HTR-8/SVneo (cell line): ENCODE measurements around the gene VASP.
A peak's percentile ranks its signal among the peaks of the same experiment; 100 is the strongest.

Experiments used
- DNase-seq: peaks from one replicate; pipeline ENCODE4 v3.0.0; 2011; ENCODE audit warnings: low spot score, mixed read lengths; ENCODE audit not compliant: insufficient read length
- FAIRE-seq: peaks from 2 replicates; lab custom pipeline; 2011; peaks lifted over from hg19 to GRCh38; lab: Jason Lieb, UNC

Gene VASP

DNA sequence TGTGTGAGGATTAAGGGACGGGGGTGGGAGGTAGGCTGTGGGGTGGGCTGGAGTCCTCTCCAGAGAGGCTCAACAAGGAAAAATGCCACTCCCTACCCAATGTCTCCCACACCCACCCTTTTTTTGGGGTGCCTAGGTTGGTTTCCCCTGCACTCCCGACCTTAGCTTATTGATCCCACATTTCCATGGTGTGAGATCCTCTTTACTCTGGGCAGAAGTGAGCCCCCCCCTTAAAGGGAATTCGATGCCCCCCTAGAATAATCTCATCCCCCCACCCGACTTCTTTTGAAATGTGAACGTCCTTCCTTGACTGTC lies 34.0 kb upstream of the VASP start:
- DNase-seq (no peak), FAIRE-seq (no peak)

DNA sequence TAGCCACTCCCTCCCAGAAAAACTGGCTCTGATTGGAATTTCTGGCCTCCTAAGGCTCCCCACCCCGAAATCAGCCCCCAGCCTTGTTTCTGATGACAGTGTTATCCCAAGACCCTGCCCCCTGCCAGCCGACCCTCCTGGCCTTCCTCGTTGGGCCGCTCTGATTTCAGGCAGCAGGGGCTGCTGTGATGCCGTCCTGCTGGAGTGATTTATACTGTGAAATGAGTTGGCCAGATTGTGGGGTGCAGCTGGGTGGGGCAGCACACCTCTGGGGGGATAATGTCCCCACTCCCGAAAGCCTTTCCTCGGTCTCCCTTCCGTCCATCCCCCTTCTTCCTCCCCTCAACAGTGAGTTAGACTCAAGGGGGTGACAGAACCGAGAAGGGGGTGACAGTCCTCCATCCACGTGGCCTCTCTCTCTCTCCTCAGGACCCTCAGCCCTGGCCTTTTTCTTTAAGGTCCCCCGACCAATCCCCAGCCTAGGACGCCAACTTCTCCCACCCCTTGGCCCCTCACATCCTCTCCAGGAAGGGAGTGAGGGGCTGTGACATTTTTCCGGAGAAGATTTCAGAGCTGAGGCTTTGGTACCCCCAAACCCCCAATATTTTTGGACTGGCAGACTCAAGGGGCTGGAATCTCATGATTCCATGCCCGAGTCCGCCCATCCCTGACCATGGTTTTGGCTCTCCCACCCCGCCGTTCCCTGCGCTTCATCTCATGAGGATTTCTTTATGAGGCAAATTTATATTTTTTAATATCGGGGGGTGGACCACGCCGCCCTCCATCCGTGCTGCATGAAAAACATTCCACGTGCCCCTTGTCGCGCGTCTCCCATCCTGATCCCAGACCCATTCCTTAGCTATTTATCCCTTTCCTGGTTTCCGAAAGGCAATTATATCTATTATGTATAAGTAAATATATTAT lies 33.3 kb upstream of the VASP start:
- DNase-seq (no peak), FAIRE-seq (no peak)

DNA sequence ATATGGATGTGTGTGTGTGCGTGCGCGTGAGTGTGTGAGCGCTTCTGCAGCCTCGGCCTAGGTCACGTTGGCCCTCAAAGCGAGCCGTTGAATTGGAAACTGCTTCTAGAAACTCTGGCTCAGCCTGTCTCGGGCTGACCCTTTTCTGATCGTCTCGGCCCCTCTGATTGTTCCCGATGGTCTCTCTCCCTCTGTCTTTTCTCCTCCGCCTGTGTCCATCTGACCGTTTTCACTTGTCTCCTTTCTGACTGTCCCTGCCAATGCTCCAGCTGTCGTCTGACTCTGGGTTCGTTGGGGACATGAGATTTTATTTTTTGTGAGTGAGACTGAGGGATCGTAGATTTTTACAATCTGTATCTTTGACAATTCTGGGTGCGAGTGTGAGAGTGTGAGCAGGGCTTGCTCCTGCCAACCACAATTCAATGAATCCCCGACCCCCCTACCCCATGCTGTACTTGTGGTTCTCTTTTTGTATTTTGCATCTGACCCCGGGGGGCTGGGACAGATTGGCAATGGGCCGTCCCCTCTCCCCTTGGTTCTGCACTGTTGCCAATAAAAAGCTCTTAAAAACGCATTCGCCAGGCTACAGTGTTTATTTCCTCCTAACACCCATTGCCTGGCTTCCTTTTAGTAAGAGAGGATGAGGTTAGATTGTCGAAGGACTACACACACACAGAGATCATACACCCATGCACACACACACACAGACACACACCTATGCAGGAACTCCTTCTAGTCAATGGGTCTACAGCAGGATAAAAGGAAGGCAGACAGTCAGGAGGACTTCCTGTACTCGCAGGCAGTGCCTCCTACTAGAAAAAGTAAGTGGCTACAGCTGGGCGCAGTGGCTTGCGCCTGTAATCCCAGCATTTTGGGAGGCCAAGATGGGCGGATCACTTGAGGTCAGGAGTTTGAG lies 32.4 kb upstream of the VASP start:
- DNase-seq (no peak), FAIRE-seq (no peak)

DNA sequence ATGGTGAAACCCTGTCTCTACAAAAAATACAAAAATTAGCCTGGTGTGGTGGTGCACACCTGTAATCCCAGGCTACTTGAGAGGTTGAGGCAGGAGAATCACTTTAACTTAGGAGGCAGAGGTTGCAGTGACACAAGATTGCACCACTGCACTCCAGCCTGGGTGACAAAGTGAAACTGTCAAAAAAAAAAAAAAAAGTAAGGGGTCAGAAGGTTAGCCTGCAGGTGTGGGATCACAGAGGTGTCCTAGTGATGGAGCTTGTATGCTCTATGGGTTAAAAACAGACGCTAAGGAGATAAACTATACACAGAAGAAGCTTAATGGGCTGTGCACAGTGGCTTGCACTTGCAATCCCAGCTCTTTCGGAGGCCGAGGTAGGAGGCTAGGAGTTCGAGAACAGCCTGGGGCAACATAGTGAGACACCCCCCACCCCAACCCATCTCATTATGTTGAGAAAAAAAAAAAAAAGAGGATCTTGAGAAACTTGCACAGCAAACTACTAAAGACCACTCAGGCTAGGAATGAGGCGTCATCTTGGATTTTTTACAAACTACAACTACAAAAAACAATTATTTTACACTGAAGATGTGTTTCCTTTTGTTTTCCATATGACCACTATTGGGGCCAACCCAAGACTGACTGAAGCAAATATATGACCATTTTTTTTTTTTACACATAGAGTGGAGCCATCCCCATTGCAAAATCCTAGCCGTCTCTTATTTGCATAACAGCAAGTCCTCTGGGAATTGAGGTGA lies 31.6 kb upstream of the VASP start:
- FAIRE-seq (no peak), DNase-seq (no peak)

DNA sequence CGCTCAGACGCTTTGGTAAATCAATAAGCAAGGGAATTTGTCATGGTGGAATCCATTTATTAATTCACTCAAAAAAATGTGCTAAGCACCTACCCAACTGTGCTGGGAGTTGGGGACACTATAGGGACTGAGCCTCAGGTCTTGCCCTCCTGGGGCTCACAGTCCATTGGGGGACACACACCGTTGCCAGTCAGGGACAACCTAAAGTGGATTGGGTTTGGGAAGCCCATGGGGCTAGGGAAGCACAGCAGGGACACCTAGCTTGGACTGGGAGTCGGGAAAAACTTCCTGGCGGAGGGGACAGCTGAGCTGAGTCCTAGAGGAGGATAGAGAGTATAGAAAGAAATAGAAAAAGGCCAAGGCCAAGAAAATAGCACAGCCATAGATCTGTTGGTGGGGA lies 31.0 kb upstream of the VASP start:
- no peak for FAIRE-seq
- no peak for DNase-seq

DNA sequence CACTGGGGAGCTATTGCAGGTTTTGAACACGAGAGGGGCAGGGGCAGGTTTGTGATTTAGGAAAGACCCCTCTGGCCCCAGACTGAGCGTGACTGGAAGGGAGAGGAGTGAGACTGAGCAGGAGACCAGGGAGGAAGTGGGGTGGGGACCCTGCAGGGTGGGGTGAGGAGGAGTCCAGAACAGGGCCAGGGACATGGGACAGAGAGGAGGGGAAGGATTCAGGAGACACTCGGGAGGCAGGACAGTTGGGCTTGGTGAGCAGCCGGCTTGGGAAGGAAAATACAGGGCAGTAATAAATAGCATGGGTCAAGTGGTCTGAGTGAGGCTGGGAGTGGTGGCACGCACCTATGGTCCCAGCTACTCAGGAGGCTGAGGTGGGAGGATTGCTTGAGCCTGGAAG lies 30.1 kb upstream of the VASP start:
- DNase-seq (no peak), FAIRE-seq (no peak)

DNA sequence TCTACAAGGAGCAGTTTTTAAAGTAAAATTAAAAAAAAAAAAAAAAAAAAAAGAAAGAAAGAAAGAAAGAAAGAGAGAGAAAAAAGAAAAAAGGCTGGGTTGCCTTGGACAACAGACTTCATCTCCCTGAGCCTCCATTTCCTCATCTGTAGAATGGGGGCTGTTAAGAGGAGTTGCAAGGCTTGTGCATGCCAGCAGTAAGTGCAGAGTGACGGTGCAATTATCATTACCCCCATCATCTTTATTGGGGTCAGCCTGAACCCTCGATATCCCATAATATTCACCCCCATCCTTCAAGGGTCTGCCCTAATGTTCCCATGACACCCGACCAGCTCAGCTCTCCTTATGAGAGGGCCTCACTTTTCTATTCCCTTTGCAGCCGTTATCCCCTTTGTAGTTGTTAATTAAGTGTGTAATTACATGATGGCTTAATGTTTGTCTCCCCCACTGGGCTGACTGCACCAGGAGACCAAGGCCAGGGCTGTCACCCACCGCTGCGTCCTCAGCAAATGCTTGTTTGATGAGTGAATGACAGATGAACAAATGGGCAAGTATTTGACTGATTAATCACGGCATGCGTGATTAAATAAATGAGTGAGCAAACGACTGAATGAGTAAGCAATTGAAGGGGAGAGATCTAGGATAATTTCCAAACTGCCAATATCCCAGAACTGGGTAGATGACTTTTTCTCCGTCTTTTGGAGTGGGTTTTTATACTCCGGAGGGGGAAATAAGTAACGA lies 29.4 kb upstream of the VASP start:
- no peak for DNase-seq
- peak; percentile 79 for FAIRE-seq

DNA sequence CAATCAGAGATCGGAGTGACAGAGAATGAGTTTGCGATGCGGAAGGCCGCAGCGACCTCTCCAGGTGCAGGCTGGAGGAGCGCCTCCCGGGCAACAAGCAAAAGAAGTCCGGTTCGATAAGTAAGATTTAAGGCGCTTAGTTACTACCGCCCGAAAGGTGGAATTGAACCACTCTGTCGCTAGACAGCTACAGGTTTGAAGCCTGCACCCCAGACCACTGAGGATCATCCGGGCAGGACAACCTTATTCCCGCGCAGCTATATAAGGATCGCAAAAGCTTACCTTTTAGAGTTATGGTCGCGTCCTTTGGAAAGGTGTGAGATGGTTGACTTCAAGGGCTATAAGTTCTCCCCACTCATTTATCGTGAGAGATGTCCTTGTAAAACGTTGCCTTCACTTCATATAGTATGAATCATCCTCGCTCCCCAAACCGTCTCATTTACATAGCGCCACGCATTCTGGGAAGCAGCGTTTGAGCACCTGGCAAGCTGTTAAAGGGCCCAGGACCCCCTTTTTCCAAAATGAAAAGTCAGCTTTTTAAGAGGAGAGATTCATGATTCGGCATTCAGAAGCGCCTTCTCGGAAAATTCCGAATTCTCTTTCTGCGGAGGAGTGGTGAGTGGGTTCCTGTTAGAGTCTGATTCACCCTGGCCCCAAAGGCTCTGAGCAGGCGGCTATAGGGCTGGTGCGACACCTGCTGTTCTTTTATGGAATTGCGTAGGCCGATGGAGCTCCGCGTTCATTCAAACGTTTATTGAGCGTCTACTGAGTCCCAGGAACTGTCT lies 28.6 kb upstream of the VASP start:
- DNase-seq (peak; percentile 71), FAIRE-seq (no peak)

DNA sequence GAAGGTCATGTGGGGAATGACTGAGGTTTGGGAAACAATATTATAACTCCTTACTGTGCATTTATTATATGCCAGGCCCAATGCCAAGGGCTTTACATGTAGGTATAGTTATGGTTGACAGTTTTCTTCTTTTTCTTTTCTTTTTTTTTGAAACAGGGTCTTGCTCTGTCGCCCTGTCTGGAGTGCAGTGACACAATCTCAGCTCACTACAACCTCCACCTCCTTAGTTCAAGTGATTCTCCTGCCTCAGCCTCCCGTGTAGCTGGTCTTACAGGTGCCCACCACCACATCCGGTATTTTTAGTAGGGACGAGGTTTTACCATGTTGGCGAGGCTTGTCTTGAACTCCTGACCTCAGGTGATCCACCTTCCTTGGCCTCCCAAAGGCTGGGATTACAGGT lies 24.2 kb upstream of the VASP start:
- no peak for DNase-seq
- no peak for FAIRE-seq

DNA sequence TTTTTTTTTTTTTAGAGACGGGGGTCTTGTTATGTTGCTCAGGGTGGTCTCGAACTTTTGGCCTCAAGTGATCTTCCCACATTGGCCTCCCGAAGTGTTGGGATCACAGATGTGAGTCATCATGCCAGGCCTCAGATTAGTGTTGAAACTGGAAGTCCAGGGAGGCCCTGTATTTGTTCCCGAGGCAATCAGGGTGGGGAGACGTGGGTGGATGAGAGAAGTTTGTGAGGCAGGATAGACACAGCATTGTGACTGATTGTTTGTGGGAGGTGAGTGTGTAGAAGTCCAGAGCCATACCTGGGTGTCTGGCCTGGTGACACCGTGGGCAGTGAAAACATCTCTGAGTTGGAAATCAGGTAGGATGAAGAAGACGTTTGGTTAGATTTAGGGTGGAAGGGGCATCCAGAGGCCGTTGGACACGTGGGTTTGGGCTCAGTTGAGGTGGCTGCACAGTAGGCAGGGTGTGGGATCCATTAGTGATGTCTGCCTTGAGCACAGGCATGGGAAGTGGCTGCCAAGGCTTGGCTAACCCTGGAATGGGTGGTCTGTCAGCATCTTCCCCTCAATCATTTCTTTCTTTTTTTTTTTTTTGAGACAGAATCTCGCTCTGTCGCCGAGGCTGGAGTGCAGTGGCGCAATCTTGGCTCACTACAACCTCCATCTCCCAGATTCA lies 22.9 kb upstream of the VASP start:
- DNase-seq (no peak), FAIRE-seq (no peak)

DNA sequence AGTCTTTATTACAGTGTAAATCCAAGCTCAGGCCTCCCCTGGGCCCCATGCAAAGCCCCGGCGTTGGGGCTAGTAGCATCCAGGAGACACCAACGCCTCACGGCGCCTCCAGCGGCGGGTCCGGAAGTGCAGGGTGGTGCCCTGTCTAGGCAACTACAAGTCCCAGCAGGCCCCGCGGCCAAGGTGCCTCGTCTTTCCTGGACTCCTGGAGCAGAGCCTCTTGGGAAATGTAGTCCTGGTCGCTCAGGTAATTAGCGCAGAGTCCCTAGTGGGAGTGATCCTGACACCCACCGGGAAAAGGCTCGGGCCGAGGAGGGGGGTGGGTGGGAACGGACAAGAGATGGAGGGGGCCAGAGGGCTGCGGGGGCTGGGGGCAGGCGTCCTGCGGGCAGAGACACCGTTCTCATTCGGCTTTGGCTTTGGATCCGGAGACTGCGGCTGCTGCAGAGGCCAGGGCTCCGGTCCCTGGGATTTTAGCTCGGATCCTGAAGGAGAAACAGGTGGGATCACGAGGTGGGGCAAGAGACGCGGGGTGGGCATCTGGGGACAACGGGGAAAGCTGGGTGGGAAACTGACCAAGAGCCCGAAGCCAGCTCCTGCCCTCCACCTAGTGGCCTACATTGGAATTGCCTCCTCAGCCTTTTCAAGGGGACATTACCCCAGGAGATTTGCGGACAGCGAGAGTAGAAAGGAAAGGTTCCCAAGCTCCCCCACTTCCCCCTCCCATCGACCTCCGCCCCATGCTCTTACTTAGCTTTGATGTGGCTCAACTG lies 21.8 kb upstream of the VASP start:
- DNase-seq (peak; percentile 87), FAIRE-seq (peak; percentile 78)

DNA sequence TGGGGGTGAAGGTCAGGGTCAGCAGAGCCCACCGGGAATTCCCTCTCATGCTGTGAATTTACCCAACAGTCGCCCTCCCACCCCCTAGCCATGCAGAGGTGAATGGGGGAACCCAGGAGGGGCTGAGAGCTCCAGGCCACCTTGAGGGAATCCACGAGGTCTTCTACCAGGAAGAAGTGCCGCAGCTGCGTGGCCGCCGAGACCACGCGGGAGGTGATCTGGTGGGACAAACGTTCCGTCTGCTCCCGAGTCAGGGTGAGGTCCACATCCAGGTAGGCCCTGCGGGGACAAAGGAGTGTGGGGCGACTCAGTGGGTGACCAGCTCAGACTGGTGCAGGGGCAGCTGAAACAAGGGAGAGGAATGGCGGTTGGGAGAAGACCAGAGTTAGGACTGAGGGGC lies 18.6 kb upstream of the VASP start:
- FAIRE-seq (no peak), DNase-seq (no peak)

DNA sequence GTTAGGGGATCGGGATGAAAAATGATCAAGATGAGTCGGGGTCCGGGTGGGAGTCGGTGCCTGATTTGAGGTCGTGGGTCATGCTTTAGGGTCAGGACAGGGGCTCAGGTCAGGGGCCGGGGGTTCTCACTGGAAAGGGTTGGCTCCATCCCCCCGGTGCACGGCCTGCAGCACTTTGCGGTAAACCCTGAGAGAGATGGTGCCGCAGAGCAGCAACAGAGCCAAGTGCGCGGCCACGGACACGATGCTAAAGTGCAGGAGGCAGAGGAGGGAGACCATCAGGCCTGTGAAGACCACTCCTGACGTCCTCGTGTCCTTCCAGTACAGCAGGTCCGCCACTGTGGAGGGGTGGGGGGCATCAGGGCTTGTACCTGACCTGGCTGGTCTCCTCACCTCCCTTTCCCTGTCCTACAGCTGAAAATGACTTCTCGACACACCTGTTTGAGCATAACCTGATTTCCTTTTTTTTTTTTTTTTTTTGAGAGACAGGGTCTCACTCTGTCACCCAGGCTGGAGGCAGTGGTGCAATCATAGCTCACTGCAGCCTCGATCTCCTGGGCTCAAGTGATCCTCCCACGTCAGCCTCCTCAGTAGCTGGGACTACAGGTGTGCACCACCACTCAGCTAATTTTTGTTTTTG lies 17.9 kb upstream of the VASP start:
- FAIRE-seq (no peak), DNase-seq (no peak)

DNA sequence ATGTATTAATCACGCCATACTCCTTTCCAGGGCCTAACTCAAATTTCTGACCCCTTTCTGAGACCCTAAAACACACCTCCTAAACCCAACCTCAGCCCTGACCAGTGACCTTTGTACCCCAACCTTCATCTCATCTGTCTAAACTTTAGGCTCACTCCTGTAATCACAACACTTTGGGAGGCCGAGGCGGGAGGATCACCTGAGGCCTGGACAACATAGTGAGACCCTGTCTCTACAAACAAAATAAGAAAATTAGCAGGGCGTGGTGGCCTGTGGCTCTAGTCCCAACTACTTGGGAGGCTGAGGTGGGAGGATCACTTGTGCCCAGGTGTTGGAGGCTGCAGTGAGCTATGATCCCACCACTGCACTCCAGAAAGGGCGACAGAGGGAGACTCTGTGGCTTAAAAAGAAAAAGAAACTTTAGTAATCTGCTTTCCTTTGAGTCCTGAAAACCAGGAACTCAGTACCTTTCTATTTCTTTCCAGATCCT lies 15.1 kb upstream of the VASP start:
- FAIRE-seq, result no peak

DNA sequence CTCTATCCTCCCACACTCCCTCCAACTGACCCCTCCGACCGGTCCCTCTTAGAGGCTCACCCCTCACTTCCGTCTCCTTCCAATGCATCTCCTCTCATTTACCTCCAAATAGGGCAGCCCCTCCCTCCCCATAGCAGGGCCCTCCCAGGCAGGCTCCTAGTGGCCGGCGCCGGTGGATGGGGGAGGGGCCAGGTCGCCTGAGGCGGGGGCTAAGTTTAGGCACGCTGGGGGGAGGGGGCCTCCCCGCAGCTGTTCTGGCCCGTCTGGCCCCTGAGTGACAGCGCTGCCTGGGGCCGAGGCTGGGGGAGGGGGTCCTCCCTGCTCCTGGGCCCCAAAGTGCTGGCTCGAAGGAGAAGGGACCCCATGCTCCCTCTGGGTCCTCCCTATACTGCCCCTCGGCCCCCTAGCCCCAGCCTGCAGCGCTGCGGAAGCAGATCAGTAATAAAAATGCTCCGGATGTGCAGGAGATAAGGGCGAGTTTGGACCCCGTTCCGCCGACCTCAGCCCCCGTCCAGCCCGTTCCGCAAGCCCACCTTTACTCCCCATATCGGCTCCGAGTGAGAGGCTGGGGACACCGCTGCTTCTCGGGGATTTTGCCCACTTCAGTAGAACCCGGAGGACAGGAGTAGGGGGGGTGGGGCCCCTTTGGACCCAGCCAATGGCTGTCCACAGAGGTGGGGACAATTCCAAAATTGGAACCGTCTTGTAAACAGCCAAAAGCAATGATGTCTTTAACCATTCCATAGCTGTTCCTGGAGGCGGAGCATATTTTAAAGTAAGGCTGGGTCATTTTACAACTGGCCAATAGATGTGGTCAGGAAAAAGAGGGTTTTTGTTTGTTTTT lies 14.4 kb upstream of the VASP start:
- DNase-seq (no peak), FAIRE-seq (no peak)

More for the DNA sequence above, 15.1 kb upstream of the VASP start:
- DNase-seq, result no peak

DNA sequence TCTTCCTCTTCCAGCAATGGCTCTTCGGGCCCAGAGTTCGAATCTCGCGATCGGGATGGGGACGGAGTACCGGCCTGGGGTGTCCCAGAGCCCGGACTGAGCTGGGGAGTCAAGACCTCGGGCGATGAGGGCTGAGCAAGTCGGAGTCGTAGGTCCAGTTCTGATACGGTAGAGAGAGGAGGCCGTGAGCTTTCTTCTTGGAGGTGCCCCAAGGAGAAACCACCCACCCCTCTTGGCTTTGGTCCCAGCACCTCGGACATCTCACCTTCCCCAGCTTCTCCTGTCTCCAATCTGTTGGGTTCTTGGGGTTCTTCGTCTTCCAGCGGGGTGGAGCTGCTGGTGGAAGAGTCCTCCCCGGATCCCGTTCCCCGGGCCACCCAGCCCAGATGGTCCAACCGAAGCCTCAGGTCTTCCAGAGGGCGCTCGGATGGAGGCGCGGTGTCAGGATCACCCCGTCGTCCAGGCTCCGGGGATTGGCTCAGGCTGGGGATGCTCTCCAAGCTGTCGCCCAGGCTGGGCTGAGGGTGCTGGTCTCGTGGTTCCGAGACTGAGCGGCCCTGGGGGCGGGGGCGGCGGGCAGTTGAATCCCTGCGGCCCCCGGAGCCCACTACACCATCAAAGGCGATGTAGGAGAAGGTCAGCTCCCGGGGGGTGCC lies 12.9 kb upstream of the VASP start:
- FAIRE-seq (no peak), DNase-seq (no peak)
